ENCODE results near the gene LRG1.

LRG1 gene

GRCh38 chr19:4539693-4540581 lies at the start of gene LRG1:
Gene LRG1 (minus strand): TSS chr19:4540036. CDS start chr19:4540013, 23 bp downstream.
- DNase-seq (ENCODE audit: low spot score), result no peak

GRCh38 chr19:4588291-4588761 lies 48.5 kb upstream of the LRG1 start:
- DNase-seq (ENCODE audit: low spot score), result no peak

GRCh38 chr19:4587527-4587926 lies 47.7 kb upstream of the LRG1 start:
- no peak for DNase-seq (ENCODE audit: low spot score)

- DNase-seq (ENCODE audit: low spot score), result no peak
Observed at GRCh38 chr19:4586691-4587090, 46.9 kb upstream of the LRG1 start.

GRCh38 chr19:4586245-4586644 lies 46.4 kb upstream of the LRG1 start:
- DNase-seq (ENCODE audit: low spot score), result no peak

- no peak for DNase-seq (ENCODE audit: low spot score)
Observed at GRCh38 chr19:4585556-4585955, 45.7 kb upstream of the LRG1 start.

GRCh38 chr19:4584670-4585460 lies 45.0 kb upstream of the LRG1 start:
- DNase-seq (ENCODE audit: low spot score), result no peak

- no peak for DNase-seq (ENCODE audit: low spot score)
Observed at GRCh38 chr19:4583961-4584669, 44.3 kb upstream of the LRG1 start.

- no peak for DNase-seq (ENCODE audit: low spot score)
Observed at GRCh38 chr19:4582980-4583842, 43.4 kb upstream of the LRG1 start.

- DNase-seq (ENCODE audit: low spot score), result no peak
Observed at GRCh38 chr19:4581666-4582553, 42.1 kb upstream of the LRG1 start.

- no peak for DNase-seq (ENCODE audit: low spot score)
Observed at GRCh38 chr19:4580961-4581665, 41.3 kb upstream of the LRG1 start.

- DNase-seq (ENCODE audit: low spot score), result no peak
Observed at GRCh38 chr19:4580021-4580901, 40.4 kb upstream of the LRG1 start.

- DNase-seq (ENCODE audit: low spot score), result no peak
Observed at GRCh38 chr19:4579389-4579788, 39.6 kb upstream of the LRG1 start.

GRCh38 chr19:4578552-4579248 lies 38.9 kb upstream of the LRG1 start:
- no peak for DNase-seq (ENCODE audit: low spot score)

- no peak for DNase-seq (ENCODE audit: low spot score)
Observed at GRCh38 chr19:4577020-4577782, 37.4 kb upstream of the LRG1 start.

GRCh38 chr19:4576016-4576933 lies 36.4 kb upstream of the LRG1 start:
- DNase-seq (ENCODE audit: low spot score), result no peak

Measured in kidney capillary endothelial cell (primary cell).